ENCODE results near the gene CMYA5. TPM values are rescaled to one million over a fixed set of nuclear protein-coding genes. Genes with fewer than 3 reads are reported as not detected.
A peak's percentile ranks its signal among the peaks of the same experiment; 100 is the strongest.
"Not testable (repeated sequence)": the region's sequence is repeated elsewhere in the genome, so short reads cannot be mapped to it uniquely, and the experiment has no call there.

Gene CMYA5
- polyA plus RNA-seq, 3 donors = 16.7 to 21.7 (median 20.6) TPM

GRCh38 chr5:79774171-79774854 lies 84.7 kb downstream of the CMYA5 start:
- DNase-seq (ENCODE audit: extremely low read depth in 1 of 11, low read depth in 9 of 11, low spot score in 4 of 11) = peak in 1 of 11 donors; percentile 22

DNA sequence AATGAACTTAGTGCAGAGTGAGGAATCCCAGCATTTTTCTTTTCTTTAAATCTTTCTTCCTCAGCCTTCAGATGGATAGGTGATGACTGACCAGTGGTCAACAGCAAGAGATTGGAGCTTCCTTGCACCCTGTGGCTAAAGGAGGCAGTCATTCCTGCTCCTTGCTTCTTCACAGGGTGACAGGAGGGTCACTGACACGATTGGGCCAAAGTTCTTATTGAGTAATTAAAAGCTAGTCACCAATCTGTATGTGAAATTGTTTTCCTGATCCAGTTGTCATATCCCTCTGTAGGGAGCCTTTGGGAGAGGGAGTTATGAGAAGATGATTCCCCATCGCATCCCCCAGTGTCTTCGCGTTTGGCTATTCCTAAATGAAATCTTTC lies 85.2 kb downstream of the CMYA5 start:
- DNase-seq (ENCODE audit: extremely low read depth in 1 of 11, low read depth in 9 of 11, low spot score in 4 of 11) = no peak

- DNase-seq (ENCODE audit: extremely low read depth in 1 of 11, low read depth in 9 of 11, low spot score in 4 of 11) = not testable (repeated sequence)
Measured at GRCh38 chr5:79784741-79785140, 95.1 kb downstream of the CMYA5 start.

DNA sequence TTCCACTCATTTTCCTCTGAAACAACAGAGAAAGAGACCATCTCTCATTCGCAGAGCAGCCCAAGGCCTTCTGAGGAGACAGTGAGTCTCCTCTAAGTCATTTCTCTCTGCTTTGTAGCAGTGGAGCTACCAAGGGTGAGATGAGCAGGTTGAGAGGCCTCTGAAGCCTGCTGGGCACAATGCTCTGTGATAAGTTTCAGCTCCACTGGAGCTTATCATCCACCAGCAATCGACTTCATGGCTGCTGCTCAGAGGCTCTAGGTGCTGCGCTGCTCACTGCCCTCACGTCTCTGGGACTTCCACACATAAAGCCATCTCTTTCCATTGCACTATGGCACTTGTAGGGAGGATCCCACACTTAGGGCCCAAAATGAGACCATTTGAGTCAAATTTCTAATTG lies 96.3 kb downstream of the CMYA5 start:
- no peak for DNase-seq (ENCODE audit: extremely low read depth in 1 of 11, low read depth in 9 of 11, low spot score in 4 of 11)

DNA sequence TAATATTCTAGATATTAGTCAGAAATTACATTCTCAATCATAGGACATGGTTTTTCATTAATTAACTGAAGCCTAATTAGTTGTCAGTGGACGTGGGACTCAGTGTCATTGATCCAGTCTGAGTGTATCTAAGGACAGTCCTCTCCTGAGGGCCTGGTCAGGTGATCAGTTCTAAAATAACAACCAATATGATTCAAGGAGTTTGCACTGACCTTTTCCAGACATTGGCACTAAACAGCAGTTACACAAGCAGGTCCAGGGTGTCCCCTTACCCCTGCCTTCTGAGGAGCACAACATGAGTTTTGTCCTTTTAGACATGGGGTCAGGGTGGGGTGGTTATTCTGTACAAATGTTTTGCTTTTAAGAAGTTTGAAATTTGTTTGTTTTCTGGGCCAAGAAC lies 97.8 kb downstream of the CMYA5 start:
- no peak for DNase-seq (ENCODE audit: extremely low read depth in 1 of 11, low read depth in 9 of 11, low spot score in 4 of 11)

GRCh38 chr5:79791843-79792242 lies 102.2 kb downstream of the CMYA5 start:
- DNase-seq (ENCODE audit: extremely low read depth in 1 of 11, low read depth in 9 of 11, low spot score in 4 of 11) = no peak

- DNase-seq (ENCODE audit: extremely low read depth in 1 of 11, low read depth in 9 of 11, low spot score in 4 of 11) = no peak
Measured at GRCh38 chr5:79792463-79792862, 102.8 kb downstream of the CMYA5 start.

GRCh38 chr5:79793304-79793703 lies 103.7 kb downstream of the CMYA5 start:
- DNase-seq (ENCODE audit: extremely low read depth in 1 of 11, low read depth in 9 of 11, low spot score in 4 of 11) = no peak

DNA sequence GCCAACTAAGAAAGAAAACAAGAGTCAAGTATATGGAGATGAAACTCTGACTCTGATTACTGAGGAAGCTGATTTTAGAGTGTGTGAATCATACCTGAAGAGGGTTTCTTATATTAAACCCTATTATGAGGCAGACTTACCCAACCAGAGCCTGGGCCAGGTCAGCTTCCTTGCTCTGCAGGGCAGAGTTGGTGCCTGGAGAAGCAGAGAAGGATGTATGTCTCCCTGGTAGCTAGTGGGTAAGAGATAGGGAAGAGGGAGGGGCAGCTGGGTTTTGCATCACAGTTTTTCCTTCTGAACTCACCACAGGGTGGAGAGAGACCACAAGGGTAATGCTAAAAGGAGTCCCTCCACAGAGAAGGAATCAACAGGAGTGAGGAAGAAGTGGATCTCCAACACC lies 104.1 kb downstream of the CMYA5 start:
- no peak for DNase-seq (ENCODE audit: extremely low read depth in 1 of 11, low read depth in 9 of 11, low spot score in 4 of 11)

- no peak for DNase-seq (ENCODE audit: extremely low read depth in 1 of 11, low read depth in 9 of 11, low spot score in 4 of 11)
Measured at GRCh38 chr5:79794347-79794746, 104.7 kb downstream of the CMYA5 start.

- no peak for DNase-seq (ENCODE audit: extremely low read depth in 1 of 11, low read depth in 9 of 11, low spot score in 4 of 11)
Measured at GRCh38 chr5:79795764-79796398, 106.2 kb downstream of the CMYA5 start.

- no peak for DNase-seq (ENCODE audit: extremely low read depth in 1 of 11, low read depth in 9 of 11, low spot score in 4 of 11)
Measured at GRCh38 chr5:79798893-79799590, 109.4 kb downstream of the CMYA5 start.

- no peak for DNase-seq (ENCODE audit: extremely low read depth in 1 of 11, low read depth in 9 of 11, low spot score in 4 of 11)
Measured at GRCh38 chr5:79800979-79801827, 111.6 kb downstream of the CMYA5 start.

DNA sequence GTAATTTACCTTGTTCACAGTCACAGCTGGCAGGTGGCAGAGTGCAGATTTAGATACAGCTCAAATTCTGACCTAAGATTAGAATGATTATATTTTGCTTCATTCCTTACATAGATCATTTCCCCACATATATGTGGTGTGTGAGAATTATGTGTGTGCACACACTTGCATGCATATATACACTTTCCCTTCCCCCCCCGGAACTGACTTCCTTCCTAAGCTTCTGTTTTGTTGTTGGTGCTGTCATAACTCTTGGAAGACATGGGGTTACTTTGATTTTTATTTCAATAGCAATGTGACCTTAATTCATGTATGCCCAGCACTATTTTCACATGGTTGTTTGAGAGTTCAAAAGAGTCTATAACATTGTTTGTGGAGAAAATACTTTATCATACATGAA lies 112.8 kb downstream of the CMYA5 start:
- no peak for DNase-seq (ENCODE audit: extremely low read depth in 1 of 11, low read depth in 9 of 11, low spot score in 4 of 11)

DNA sequence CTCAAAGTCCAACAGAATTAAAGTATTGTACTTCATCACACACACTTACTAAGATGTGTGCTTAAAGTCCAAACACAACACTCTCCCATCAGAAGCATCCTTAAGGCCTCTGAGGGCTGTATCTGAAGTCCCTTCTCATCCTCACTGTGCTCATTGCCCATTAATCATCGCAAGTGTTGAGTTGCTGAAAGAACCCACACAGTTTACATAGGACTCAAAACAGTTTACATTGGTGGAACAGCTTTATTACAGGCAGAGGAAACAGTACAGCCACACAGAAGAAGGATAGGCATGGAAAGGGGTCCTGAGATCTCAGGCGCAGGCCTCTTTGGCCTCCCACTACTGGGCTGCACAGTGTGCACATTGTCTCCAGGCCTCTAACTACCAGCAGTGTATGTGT lies 113.4 kb downstream of the CMYA5 start:
- no peak for DNase-seq (ENCODE audit: extremely low read depth in 1 of 11, low read depth in 9 of 11, low spot score in 4 of 11)

GRCh38 chr5:79806741-79807140 lies 117.1 kb downstream of the CMYA5 start:
- no peak for DNase-seq (ENCODE audit: extremely low read depth in 1 of 11, low read depth in 9 of 11, low spot score in 4 of 11)

DNA sequence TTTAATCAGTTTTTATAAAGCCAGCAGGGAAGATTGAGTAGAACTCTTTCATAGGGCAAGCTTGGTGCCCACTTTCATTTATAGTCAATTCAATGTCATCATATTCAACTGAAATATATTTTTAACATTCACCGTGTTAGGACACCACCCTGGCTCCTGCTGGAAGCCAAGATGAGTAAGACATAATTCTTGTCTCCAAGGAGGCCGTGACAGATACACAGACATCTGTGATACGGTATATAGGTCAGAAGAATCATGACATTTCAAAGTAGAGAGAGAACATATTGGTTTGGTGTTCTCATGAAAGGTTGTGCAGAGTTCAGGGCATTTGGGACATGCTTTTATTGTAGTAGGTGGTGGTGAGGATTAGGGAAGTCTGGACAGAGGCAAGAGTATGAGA lies 120.1 kb downstream of the CMYA5 start:
- no peak for DNase-seq (ENCODE audit: extremely low read depth in 1 of 11, low read depth in 9 of 11, low spot score in 4 of 11)

DNA sequence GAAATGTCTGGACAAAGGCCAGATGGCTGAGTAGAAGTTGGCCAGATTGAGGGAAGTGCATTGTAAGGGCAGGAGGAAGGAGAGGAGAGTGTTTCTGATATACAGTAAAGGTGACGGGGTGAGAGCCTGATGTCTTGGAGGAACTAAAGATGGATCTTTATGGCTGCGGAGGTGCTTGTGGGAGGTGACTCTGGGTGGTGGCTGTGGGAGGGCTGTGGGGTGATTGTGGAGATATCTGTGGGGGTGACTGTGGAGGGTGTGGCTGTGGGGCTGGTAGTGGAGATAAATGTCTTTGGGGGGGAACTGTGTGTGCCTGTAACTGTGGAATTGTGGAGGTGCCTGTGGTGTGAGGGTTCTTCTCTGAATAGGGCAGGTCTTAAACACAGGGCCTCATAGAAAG lies 121.4 kb downstream of the CMYA5 start:
- DNase-seq (ENCODE audit: extremely low read depth in 1 of 11, low read depth in 9 of 11, low spot score in 4 of 11) = no peak

DNA sequence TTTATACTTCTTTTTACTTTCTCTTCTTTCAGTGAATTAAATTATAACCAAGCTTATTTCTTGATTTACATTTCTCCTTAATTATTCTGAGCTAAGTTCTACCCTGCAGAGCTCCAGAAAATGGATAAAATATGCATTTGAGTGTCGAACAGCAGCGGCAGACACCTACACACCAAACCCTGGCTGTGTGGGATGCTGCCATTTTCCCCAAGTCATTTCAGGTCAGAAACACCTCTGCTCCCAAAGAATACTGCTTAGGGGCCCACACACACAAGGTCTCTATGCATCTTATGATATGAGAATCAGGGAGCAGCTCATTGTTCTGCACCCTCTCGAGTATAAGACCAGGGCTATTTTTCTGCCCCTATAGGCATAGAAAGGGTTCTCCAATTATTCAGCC lies 122.3 kb downstream of the CMYA5 start:
- DNase-seq (ENCODE audit: extremely low read depth in 1 of 11, low read depth in 9 of 11, low spot score in 4 of 11) = no peak

- no peak for DNase-seq (ENCODE audit: extremely low read depth in 1 of 11, low read depth in 9 of 11, low spot score in 4 of 11)
Measured at GRCh38 chr5:79814699-79815098, 125.1 kb downstream of the CMYA5 start.

All from renal cortex interstitium (tissue), 11 donors.